ENCODE results near the gene GTF2IRD1. TPM values are rescaled to one million over a fixed set of nuclear protein-coding genes. Genes with fewer than 3 reads are reported as not detected.

GTF2IRD1 gene
- total RNA-seq, 1 donor from 2014 or later: 16.3 TPM

- TF ChIP-seq CTCF (IDR thresholded peaks at IDR 0.05): no peak
- no peaks in the 10 kb centered on the region for H3K27me3 ChIP-seq (ENCODE audit: low read depth)
- no peaks in the 10 kb centered on the region for H3K9me3 ChIP-seq
- peak overlapping the region; percentile 11 for H3K4me3 ChIP-seq
- H3K4me1 ChIP-seq: peaks cover 18% of the 10 kb centered on the region
- intact Hi-C loops (cut with DNase I): no loop called here
- peaks cover 9% of the 10 kb centered on the region for H3K36me3 ChIP-seq
- DNase-seq (peak; percentile 84), ATAC-seq (peak; percentile 93 to 94)
- H3K27ac ChIP-seq: peak overlapping the region; percentile 56
These were observed 133.9 kb downstream of the GTF2IRD1 start for GRCh38 chr7:74587435-74588126.

GRCh38 chr7:74590813-74591212 is 137.1 kb downstream of the GTF2IRD1 start:
- H3K4me3 ChIP-seq: no peak overlapping the region
- no peak for TF ChIP-seq CTCF (IDR thresholded peaks at IDR 0.05)
- no peak overlapping the region for H3K27ac ChIP-seq
- H3K27me3 ChIP-seq (ENCODE audit: low read depth): no peaks in the 10 kb centered on the region
- no peak for ATAC-seq
- peaks cover 18% of the 10 kb centered on the region for H3K4me1 ChIP-seq
- no peaks in the 10 kb centered on the region for H3K9me3 ChIP-seq
- H3K36me3 ChIP-seq: peaks cover 28% of the 10 kb centered on the region
- intact Hi-C loops (cut with DNase I): no loop called here
- no peak for DNase-seq

- Histone ChIP-seq H3K36me3 (peaks cover 33% of the 10 kb centered on the region), H3K27me3 (ENCODE audit: low read depth) (no peaks in the 10 kb centered on the region), H3K4me1 (no peaks in the 10 kb centered on the region), H3K4me3 (no peak overlapping the region), H3K9me3 (no peaks in the 10 kb centered on the region), H3K27ac (no peak overlapping the region)
- ATAC-seq (no peak), DNase-seq (no peak)
- intact Hi-C loops (cut with DNase I): no loop called here
- no peak for TF ChIP-seq CTCF (IDR thresholded peaks at IDR 0.05)
These were observed 144.9 kb downstream of the GTF2IRD1 start for GRCh38 chr7:74598558-74598957.

- intact Hi-C loops (cut with DNase I): no loop called here
- Histone ChIP-seq H3K4me1 (peaks cover 1% of the 10 kb centered on the region), H3K36me3 (peaks cover 30% of the 10 kb centered on the region), H3K27me3 (ENCODE audit: low read depth) (no peaks in the 10 kb centered on the region), H3K9me3 (no peaks in the 10 kb centered on the region), H3K4me3 (no peak overlapping the region), H3K27ac (no peak overlapping the region)
- no peak for ATAC-seq
- no peak for DNase-seq
- no peak for TF ChIP-seq CTCF (IDR thresholded peaks at IDR 0.05)
These were observed 145.5 kb downstream of the GTF2IRD1 start for GRCh38 chr7:74599244-74599643.

GRCh38 chr7:74604326-74605020 is 150.8 kb downstream of the GTF2IRD1 start:
- ATAC-seq (peak; percentile 57 to 60), DNase-seq (peak; percentile 75)
- TF ChIP-seq CTCF (IDR thresholded peaks at IDR 0.05): no peak
- H3K27ac ChIP-seq: peak overlapping the region; percentile 18
- no peaks in the 10 kb centered on the region for H3K9me3 ChIP-seq
- H3K36me3 ChIP-seq: no peaks in the 10 kb centered on the region
- intact Hi-C loops (cut with DNase I): no loop called here
- H3K27me3 ChIP-seq (ENCODE audit: low read depth): no peaks in the 10 kb centered on the region
- H3K4me3 ChIP-seq: no peak overlapping the region
- peaks cover 24% of the 10 kb centered on the region for H3K4me1 ChIP-seq

Data from lower lobe of right lung (tissue), 2 donors.